Mucosa of gallbladder (tissue), 1 donor: ENCODE results near the gene DPYSL4. TPM values are rescaled to one million over a fixed set of nuclear protein-coding genes. Genes with fewer than 3 reads are reported as not detected.
A peak's percentile ranks its signal among the peaks of the same experiment; 100 is the strongest.

Experiments
- DNase-seq: peaks from one replicate; pipeline ENCODE4 v3.0.0-alpha.2; 2020; ENCODE audit warnings: low spot score
- total RNA-seq: library from RNA; stranded (reverse); gene quantifications from one replicate; pipeline ENCODE4 v1.2.1, GENCODE V29; 2021
- donor health status: DM: no; HTN: no; CAD: no.

Gene DPYSL4
- total RNA-seq, 1 donor from 2014 or later: 0.81 TPM

GRCh38 chr10:132226586-132227405, 40.0 kb downstream of the DPYSL4 start:
- DNase-seq: no peak

GRCh38 chr10:132227851-132228390, 41.2 kb downstream of the DPYSL4 start:
- DNase-seq: no peak

GRCh38 chr10:132228616-132229015, 41.9 kb downstream of the DPYSL4 start:
- no peak for DNase-seq

DNA sequence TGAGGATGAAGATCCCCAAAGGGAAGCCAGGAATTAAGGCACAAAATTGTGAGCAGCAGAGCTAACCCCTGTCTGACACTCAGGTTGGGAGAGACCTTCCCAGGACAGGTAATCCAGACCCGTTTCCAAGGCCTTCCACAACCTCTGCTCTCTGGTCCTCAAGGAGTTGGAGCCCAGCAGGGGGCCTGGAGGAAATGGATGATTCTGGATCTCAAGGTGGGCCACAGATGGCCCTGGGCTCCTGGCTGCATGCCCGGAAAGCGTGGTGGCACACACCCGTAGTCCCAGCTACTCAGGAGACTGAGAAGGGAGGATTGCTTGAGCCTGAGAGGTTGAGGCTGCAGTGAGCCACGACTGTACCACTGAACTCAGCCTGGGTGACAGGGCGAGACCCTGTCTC, 42.3 kb downstream of the DPYSL4 start:
- no peak for DNase-seq

GRCh38 chr10:132229834-132230556, 43.2 kb downstream of the DPYSL4 start:
- peak; percentile 26 for DNase-seq

DNA sequence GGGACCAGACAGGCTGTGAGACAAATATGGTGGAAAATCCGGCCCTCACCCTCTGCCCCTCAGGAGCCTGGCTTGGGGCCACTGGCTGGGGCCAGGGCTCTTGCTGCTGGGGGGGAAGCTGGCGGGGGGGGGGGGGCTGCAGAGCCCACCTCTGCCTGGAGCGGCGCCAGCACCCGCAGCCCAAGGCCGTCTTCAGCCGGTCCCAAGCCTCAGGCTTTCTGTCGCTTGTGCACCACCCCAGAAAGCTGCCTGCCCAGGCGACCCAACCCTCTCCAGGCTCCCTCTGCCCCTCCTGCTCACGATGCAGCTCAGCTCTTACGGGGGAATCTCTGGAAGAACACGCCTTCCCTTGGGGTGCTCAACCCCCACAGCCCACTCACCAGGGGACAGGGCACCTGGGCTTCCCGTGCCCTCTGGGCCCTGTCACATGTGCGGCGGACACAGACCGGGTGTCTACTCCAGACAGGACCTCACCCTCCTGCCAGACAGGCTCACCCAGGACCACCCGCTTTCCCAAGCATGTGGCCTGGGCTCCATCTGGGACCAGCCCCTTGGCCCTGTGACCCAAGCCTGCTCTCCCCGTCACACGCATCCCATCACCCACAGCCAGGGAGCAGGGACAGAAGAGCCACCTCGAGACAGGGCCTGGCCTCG, 43.9 kb downstream of the DPYSL4 start:
- DNase-seq: no peak

DNA sequence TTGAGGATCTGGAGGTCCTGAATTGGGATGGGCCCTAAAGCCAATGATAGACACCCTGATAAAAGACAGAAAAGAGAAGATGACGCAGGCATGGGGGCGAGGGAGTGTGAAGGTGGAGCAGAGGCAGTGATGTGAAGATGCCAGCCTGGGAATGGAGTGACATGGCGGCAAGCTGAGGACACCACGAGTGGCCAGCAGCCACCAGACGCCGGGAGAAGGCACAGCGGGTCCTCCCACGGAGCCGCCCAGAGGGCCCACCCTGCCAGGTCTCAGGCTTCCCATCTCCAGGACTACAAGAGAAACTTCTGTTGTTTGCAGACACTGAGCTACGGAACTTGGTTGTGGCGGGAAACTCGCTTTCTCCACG, 44.9 kb downstream of the DPYSL4 start:
- no peak for DNase-seq

DNA sequence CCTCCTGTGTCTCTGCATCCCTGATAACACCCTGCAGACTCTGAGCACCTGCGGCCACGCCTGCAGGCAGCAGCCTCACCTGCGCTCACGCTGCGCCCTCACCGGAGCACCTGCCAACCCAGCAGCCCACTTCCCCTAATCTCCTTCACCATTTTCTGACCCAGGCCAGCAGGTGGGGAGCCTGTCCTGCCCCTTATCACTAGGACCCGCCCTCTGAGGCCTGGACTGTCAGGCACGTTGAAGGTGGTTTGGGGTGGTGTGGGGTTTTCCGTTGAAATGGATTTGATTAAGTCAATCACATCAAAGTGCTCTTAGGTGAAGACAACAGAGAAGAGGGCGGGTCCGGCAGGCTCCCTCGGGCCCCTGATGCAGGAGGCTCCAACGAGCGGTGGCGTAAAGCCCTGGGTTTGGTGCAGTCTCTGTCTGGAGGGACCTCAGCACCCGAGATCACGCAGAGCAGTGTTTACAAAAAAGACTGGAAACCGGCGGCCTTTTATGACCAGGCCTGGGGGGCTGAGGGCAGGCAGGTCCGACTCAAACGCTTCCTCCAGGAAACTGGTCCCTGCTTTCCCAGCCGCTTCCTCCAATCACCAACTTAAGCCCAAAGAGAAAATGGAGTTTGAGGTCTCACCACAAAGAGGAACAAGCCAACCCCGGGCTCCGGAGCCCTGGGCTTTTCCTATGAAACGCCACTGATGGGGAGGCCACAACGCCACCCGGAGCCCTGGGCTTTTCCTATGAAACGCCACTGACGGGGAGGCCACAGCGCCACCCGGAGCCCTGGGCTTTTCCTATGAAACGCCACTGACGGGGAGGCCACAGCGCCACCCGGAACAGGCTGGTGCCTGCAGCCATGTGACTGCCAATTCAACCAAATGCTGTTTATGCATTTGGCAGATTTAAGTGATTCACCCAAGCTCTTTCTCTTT, 45.5 kb downstream of the DPYSL4 start:
- DNase-seq: peak; percentile 28

DNA sequence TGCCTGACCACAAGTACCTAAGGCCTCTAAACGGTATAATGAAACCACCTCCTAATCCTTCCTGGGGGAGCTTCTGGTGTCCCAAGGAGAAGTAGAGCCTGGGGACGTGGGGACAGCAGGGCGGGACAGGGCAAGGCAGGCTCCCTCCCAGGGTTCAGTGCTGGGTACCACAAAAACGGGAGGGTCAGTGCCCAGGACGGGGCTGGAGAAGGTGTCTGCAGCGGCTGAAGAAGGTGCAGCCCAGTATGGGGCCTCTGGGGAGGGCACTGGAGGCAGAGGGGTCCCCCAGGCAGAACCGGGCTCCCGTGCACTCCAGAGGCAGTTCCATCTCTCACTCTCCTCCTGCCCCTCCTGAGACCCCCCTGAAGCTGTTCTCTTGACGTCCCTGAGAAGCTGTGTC, 46.2 kb downstream of the DPYSL4 start:
- no peak for DNase-seq

DNA sequence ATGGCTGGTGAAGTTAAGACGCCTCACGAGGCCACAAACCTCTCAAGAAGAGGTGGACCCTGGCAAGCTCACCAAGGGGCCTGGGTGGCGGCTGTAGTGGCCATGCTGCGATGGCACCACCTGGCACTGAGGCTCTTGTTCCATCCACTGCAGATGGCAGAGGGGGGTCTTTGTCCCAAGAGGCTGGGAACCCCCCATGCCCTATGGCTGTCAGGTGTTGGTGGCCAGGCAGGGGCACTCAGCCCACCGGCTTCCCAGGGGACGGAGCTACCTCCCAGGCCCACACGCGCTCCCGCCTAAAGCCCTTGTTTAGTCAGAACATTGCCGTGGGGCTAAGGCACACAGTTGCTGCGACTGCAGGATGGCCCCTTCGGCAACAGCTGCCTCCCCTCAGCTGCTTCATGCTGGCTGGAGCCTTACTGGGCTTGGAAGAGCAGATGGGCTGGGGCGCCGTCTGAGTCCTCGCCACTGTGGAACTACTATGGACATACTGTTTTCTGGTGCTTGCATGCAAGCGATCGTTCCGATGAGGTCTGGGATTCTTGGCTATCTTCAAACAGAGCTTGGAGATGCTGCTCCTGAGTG, 46.8 kb downstream of the DPYSL4 start:
- DNase-seq: no peak

DNA sequence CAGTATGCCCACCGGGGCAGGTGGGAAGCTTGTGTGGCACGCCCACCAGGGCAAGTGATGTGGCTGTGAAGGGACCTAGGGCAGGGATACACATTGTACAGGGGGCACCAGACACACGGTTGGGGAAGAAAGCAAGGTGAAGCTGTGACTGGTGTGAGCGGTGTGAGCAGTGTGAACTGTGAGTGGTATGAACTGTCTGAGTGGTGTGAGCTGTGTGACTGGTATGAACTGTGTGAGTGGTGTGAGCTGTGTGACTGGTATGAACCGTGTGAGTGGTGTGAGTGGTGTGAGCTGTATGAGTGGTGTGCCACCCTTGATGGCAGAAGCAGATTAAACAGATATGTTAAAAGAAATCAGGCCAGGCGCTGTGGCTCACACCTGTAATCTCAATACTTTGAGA, 48.1 kb downstream of the DPYSL4 start:
- DNase-seq: no peak

GRCh38 chr10:132236161-132236560, 49.4 kb downstream of the DPYSL4 start:
- no peak for DNase-seq

DNA sequence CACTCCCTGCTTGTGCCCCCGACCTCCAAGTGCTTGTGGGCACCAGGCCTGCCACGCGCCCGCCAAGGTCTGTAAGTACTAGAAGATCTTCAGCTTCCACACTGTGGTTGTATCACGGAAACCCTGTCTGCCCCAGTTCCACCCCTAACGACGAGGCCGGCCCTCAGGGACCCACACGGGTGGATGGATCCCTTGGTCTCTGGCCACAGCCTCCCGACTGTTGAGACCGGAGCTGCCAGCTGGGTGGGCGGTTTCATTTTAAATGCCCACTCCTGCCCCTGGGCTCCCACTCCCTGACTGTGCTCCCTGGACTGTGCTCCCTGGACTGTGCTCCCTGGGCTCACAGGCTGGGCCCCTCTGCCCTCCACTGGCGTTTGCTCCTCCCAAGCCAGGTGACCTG, 50.1 kb downstream of the DPYSL4 start:
- DNase-seq: no peak

DNA sequence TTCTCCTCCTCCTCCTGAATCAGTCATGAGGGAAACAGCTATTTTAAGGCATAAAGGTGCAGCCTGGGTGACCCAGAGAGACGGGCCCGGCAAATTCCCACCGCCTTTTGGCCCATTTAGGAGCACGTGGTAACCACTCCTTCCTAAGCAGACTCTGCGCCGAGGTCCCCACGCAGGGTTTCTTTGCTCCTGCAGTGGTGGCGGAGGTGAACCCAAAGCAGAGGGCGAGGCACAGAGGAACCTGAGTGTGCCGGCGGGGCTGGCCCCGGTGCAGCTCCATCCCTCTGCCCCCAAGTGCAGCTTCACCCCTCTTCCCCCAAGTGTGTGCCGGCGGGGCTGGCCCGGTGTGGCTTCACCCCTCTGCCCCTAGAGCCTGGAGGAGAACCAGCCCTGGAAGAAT, 50.6 kb downstream of the DPYSL4 start:
- DNase-seq: no peak

DNA sequence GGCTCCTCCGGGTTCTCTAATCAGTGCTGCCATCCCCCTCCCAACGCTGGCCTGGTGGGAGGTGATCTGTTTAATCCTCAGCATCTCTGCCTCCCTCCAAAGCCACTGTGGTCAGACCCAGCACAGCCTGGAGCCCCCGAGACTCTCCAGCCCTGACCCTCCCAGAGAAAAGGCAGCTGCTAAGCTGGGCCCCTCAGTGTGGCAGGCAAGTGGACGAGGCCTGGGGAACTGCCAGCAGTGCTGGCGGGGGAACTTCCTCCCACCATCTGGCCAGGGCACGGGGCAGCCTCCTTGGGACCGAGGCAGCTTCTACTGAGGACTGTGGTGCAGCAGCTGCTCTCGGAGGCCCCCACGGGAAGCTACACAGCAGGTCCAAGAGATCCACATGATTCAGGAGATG, 51.1 kb downstream of the DPYSL4 start:
- no peak for DNase-seq

DNA sequence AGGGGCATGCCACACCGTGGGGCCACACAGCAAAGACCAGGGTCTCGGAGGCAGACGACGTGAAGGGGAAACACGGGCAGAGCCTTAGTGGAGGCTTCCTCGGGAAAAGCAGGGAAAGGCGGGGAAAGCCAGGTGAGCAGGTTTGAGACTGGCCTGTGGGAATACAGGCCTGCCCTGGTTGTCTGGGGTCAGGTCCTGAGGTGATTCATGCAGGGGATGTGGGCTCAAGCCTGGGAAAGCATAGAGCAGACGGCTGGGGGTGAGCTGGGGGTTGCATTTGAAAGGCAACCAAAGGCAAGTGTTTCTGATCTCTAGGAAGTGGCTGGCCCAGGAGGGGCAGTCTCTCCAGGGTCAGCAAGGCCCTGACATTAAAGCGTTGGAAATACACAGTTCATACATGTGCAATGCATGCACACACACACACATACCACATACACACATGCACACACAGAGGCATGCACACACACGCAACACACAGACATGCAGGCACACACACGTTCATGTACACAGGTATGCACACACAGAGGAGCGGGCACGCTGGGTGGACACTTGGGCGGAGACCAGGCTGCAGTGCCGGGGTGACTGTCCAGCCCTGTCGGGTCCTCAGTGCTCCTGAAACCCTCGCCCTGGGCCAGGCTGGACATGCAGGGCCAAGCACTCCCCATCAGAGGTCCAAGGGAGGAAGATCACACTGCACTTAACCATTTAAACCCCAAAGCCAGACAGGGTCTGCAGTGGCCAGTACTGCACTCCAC, 51.8 kb downstream of the DPYSL4 start:
- DNase-seq: no peak

- peak; percentile 65 for DNase-seq
Measured at GRCh38 chr10:132239126-132240031, 52.6 kb downstream of the DPYSL4 start.

DNA sequence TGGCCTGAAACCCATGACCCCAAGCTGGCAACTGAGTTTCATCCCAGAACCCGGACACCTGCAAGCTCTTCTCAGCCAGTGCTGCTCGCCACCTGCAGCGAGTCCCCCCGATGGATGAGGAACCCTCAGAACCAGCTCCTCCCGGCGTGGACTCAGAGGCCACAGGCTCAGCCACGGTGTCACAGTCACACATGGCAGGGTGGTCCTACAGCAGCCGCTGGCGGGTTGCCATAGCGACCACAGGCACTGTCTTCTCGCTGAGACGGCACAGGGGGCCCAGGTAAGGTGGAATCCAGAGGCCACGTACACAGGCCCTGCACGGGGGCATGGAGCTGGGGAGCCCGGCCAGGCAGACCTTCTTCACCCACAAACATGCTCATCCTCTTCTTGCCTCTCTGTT, 53.4 kb downstream of the DPYSL4 start:
- DNase-seq: no peak

- DNase-seq: no peak
Measured at GRCh38 chr10:132240581-132240980, 53.8 kb downstream of the DPYSL4 start.
